ENCODE measurements around the gene MRPL47. TPM values are rescaled to one million over a fixed set of nuclear protein-coding genes. Genes with fewer than 3 reads are reported as not detected.

The MRPL47 gene
- total and polyA plus RNA-seq, 9 of the 15 experiments (the other 6 are each of a cell fraction or from before 2014, with no cell fraction given), result 101 to 437 (median 141) TPM

DNA sequence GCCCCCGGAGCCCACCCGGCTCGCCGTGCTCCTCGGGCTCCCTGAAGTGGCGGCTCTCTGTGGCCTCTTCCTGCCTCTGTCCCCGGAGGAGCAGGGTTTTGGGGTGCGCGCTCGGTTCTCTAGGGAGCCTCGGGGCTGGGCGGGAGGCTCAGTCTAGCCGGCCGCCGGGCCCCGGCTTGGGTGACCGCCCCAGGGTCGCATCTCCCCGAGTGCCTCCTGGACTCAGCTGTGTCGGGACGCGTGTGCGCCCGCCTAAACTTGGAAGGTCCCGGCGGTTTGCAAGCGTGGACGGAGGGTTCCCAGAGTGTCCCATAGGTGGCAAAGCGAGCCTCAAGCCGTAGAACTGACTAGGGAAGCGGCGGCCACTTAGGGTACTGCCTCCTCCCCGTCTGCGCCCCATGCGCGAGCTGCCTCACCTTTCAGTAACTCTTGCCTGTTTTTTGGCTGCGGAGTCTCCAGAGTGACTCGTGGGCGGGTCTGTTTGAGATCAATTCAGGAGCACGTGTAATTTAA is 41.1 kb downstream of the MRPL47 start (continued):
- TF ChIP-seq, protein P1, sequence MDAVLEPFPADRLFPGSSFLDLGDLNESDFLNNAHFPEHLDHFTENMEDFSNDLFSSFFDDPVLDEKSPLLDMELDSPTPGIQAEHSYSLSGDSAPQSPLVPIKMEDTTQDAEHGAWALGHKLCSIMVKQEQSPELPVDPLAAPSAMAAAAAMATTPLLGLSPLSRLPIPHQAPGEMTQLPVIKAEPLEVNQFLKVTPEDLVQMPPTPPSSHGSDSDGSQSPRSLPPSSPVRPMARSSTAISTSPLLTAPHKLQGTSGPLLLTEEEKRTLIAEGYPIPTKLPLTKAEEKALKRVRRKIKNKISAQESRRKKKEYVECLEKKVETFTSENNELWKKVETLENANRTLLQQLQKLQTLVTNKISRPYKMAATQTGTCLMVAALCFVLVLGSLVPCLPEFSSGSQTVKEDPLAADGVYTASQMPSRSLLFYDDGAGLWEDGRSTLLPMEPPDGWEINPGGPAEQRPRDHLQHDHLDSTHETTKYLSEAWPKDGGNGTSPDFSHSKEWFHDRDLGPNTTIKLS (IDR thresholded peaks at IDR 0.05; ENCODE audit: borderline replicate concordance, low read depth), result no peak
- TF ChIP-seq, protein P2, sequence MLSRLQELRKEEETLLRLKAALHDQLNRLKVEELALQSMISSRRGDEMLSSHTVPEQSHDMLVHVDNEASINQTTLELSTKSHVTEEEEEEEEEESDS (CRISPR knock-in tag; IDR thresholded peaks at IDR 0.05), result no peak
- TF ChIP-seq, protein P3, sequence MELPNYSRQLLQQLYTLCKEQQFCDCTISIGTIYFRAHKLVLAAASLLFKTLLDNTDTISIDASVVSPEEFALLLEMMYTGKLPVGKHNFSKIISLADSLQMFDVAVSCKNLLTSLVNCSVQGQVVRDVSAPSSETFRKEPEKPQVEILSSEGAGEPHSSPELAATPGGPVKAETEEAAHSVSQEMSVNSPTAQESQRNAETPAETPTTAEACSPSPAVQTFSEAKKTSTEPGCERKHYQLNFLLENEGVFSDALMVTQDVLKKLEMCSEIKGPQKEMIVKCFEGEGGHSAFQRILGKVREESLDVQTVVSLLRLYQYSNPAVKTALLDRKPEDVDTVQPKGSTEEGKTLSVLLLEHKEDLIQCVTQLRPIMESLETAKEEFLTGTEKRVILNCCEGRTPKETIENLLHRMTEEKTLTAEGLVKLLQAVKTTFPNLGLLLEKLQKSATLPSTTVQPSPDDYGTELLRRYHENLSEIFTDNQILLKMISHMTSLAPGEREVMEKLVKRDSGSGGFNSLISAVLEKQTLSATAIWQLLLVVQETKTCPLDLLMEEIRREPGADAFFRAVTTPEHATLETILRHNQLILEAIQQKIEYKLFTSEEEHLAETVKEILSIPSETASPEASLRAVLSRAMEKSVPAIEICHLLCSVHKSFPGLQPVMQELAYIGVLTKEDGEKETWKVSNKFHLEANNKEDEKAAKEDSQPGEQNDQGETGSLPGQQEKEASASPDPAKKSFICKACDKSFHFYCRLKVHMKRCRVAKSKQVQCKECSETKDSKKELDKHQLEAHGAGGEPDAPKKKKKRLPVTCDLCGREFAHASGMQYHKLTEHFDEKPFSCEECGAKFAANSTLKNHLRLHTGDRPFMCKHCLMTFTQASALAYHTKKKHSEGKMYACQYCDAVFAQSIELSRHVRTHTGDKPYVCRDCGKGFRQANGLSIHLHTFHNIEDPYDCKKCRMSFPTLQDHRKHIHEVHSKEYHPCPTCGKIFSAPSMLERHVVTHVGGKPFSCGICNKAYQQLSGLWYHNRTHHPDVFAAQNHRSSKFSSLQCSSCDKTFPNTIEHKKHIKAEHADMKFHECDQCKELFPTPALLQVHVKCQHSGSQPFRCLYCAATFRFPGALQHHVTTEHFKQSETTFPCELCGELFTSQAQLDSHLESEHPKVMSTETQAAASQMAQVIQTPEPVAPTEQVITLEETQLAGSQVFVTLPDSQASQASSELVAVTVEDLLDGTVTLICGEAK (IDR thresholded peaks at IDR 0.05), result no peak
- TF ChIP-seq, protein P3 (CRISPR knock-in tag; IDR thresholded peaks at IDR 0.05), result no peak
- TF ChIP-seq, protein P4, sequence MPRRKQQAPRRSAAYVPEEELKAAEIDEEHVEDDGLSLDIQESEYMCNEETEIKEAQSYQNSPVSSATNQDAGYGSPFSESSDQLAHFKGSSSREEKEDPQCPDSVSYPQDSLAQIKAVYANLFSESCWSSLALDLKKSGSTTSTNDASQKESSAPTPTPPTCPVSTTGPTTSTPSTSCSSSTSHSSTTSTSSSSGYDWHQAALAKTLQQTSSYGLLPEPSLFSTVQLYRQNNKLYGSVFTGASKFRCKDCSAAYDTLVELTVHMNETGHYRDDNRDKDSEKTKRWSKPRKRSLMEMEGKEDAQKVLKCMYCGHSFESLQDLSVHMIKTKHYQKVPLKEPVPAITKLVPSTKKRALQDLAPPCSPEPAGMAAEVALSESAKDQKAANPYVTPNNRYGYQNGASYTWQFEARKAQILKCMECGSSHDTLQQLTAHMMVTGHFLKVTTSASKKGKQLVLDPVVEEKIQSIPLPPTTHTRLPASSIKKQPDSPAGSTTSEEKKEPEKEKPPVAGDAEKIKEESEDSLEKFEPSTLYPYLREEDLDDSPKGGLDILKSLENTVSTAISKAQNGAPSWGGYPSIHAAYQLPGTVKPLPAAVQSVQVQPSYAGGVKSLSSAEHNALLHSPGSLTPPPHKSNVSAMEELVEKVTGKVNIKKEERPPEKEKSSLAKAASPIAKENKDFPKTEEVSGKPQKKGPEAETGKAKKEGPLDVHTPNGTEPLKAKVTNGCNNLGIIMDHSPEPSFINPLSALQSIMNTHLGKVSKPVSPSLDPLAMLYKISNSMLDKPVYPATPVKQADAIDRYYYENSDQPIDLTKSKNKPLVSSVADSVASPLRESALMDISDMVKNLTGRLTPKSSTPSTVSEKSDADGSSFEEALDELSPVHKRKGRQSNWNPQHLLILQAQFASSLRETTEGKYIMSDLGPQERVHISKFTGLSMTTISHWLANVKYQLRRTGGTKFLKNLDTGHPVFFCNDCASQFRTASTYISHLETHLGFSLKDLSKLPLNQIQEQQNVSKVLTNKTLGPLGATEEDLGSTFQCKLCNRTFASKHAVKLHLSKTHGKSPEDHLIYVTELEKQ (CRISPR knock-in tag; IDR thresholded peaks at IDR 0.05), result no peak
- no peak for TF ChIP-seq ERF (CRISPR knock-in tag; IDR thresholded peaks at IDR 0.05)
- no peak for TF ChIP-seq ZKSCAN3 (CRISPR knock-in tag; IDR thresholded peaks at IDR 0.05)
- TF ChIP-seq ZNF354B (CRISPR knock-in tag; IDR thresholded peaks at IDR 0.05), result no peak
- no peak for TF ChIP-seq CBX2 (IDR thresholded peaks at IDR 0.05; ENCODE audit: insufficient read depth, low read length, poor library complexity, severe bottlenecking)
- TF ChIP-seq NFXL1 (CRISPR knock-in tag; IDR thresholded peaks at IDR 0.05), result no peak
- TF ChIP-seq, protein P5, sequence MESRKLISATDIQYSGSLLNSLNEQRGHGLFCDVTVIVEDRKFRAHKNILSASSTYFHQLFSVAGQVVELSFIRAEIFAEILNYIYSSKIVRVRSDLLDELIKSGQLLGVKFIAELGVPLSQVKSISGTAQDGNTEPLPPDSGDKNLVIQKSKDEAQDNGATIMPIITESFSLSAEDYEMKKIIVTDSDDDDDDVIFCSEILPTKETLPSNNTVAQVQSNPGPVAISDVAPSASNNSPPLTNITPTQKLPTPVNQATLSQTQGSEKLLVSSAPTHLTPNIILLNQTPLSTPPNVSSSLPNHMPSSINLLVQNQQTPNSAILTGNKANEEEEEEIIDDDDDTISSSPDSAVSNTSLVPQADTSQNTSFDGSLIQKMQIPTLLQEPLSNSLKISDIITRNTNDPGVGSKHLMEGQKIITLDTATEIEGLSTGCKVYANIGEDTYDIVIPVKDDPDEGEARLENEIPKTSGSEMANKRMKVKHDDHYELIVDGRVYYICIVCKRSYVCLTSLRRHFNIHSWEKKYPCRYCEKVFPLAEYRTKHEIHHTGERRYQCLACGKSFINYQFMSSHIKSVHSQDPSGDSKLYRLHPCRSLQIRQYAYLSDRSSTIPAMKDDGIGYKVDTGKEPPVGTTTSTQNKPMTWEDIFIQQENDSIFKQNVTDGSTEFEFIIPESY (CRISPR knock-in tag; IDR thresholded peaks at IDR 0.05), result 0 out of 2 replicates have a peak, but pooled peaks have one; percentile 30
- no peak for TF ChIP-seq MTA2 (IDR thresholded peaks at IDR 0.05; ENCODE audit: low read depth)
